ENCODE data around the gene BCL3.
"Not testable (repeated sequence)": the region's sequence is repeated elsewhere in the genome, so short reads cannot be mapped to it uniquely, and the experiment has no call there.

The BCL3 gene

DNA sequence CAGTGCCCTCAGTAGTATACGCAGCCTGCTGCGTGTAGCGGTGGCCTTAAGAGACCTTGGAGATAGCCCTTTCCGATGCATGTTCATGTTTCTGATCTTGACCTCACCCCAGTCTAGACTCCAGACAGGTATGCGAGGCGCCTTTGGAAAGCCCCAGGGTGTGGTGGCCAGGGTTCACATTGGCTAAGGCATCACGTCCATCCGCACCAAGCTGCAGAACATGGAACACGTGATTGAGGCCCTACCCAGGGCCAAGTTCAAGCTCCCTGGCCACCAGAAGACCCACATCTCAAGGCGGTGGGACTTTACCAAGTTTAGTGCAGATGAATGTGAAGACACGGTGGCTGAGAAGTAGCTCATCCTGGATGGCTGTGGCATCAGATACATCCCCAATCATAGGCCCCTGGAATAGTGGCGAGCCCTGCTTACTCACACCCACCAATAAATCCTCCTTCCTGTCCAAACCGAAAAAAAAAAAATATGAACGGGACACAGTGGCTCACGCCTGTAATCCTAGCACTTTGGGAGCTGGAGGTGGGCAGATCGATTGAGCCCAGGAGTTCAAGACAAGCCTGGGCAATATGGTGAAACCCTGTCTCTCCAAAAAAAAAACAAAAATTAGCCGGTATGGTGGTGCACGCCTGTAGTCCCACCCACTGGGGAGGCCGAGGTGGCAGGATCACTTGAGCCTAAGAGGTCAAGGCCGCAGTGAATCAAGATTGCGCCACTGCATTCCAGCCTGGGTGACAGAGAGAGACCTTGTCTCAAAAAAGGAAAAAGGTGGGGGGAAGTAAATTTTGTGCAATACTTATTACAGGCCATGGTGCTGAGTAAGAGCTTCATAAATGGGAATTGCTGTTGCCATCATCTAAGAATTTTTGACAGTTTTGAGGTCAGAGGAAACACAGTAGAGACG, 16.8 kb downstream of the BCL3 start:
- DNase-seq (no peak), ATAC-seq (replicated peaks) (no peak)
- Mint-ChIP-seq H3K36me3 (ENCODE audit: insufficient read depth) (peaks cover 17% of the 10 kb centered on the region), H3K4me1 (ENCODE audit: low read depth in 2 of 2) (peaks cover 11 to 17% of the 10 kb centered on the region in 2 donors), H3K27me3 (no peaks in the 10 kb centered on the region), H3K9me3 (no peaks in the 10 kb centered on the region), H3K27ac (no peak overlapping the region), H3K4me3 (no peak overlapping the region)

DNA sequence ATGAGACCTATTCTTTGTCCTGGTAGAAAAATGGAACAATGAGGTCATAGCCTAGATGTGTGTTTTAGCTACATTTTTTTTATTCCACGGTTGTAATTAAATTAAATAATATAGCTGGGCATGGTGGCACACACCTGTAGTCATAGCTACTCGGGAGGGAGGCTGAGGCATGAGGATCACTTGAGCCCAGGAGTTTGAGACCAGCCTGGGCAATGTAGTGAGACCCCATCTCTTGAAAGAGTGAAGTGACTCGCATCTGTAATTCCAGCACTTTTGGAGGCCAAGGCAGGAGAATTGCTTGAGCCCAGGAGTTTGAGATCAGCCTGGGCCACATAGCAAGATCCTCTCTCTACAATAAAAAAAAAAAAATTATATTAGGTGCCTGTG, 17.4 kb downstream of the BCL3 start:
- Mint-ChIP-seq H3K27ac (no peak overlapping the region), H3K9me3 (no peaks in the 10 kb centered on the region), H3K4me3 (no peak overlapping the region), H3K36me3 (ENCODE audit: insufficient read depth) (peaks cover 15% of the 10 kb centered on the region), H3K27me3 (no peaks in the 10 kb centered on the region), H3K4me1 (ENCODE audit: low read depth in 2 of 2) (peaks cover 11 to 17% of the 10 kb centered on the region in 2 donors)
- no peak for ATAC-seq (replicated peaks)
- no peak for DNase-seq

DNA sequence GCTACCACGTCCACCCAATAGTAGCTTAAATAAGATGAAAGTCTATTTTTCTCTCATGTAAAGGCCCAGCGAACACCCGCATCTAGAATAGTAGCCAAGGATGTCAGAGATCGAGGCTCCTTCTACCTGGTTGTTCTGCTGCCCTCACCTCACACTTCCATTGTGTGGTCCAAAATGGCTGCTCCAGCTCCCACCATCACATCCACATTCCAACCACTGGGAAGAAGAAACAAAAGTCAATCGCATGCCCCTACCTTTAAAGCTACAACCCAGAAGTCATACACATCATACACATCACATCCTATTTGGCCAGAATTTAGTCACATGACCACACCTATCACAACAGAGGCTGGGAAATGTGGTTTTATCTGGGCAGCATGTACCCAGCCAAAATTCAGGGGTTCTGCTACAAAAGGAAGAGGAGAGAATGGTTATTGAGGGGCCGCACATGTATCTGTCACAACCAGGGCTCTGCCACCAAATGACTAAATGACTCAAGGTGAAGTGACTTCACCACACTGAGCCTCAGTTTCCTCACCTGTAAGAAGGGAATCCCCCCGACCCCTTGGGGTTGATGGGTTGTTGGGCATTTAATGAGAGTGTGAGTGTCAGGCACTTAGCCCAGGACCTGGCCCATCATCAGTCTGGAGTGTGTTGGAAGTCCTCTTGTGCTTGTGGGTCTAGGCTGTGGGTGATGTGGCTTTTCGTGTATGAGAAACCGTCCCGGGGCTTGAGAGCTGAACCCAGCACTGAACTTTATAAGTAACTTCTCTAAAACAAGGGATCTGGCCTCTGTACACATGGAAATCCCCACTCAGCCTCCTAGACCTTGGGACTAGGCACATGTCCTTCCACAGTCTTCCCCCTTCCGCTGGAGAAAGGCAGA, 19.0 kb downstream of the BCL3 start:
- DNase-seq (no peak), ATAC-seq (replicated peaks) (no peak)
- Mint-ChIP-seq H3K36me3 (ENCODE audit: insufficient read depth) (peaks cover 12% of the 10 kb centered on the region), H3K4me1 (ENCODE audit: low read depth in 2 of 2) (peaks cover 11 to 14% of the 10 kb centered on the region in 2 donors), H3K4me3 (no peak overlapping the region), H3K27me3 (no peaks in the 10 kb centered on the region), H3K27ac (peak overlapping the region in 1 of 2 donors; percentile 41), H3K9me3 (no peaks in the 10 kb centered on the region)

DNA sequence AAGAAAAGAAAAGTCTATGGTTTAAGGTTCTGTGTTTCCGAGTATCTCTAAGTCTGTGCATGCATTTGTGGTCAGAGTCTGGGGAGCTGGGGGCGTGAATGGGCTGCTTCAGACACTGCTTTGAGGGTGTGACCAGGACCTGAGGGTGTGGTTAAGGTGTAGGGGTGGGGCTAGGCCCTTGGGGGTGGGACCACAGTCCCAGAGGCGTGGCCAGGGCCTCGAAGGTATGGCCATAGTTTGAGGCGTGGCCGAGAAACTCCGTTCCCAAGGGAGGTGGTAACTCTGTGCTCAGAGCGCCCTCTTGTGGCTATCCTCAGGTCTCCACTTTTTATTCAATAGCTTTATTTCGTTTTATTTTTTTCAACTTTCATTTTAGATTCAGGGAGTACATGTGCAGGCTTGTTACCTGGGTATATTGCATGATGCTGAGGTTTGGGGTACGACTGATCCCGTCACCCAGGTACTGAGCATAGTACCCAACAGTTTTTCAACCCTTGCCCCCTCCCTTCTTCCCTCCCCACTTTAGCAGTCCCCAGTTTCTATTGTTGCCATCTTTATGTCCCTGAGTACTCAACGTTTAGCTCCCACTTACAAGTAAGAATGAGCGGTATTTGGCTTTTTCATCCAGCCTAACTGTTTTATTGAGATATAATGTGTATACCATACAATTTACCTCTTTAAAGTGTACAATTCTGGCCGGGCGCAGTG, 22.2 kb downstream of the BCL3 start:
- Mint-ChIP-seq H3K4me1 (ENCODE audit: low read depth in 2 of 2) (peaks cover 9 to 14% of the 10 kb centered on the region in 2 donors), H3K36me3 (ENCODE audit: insufficient read depth) (peaks cover 12% of the 10 kb centered on the region), H3K4me3 (peak overlapping the region; percentile 45 to 63), H3K27me3 (no peaks in the 10 kb centered on the region), H3K27ac (peak overlapping the region; percentile 53 to 90), H3K9me3 (no peaks in the 10 kb centered on the region)
- DNase-seq (peak; percentile 97 to 98 (median 98)), ATAC-seq (replicated peaks) (peak; percentile 96)

DNA sequence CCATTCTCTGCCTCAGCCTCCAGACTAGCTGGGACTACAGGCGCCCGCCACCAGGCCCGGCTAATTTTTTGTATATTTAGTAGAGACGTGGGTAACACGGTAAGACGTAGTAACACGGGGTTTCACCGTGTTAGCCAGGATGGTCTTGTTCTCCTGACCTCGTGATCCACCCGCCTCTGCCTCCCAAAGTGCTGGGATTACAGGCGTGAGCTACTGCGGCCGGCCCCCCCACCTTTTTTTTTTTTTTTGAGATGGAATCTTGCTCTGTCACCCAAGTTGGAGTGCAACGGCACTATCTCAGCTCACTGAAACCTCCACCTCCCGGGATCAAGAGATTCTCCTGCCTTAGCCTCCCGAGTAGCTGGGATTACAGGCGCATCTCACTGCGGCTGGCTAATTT, 23.6 kb downstream of the BCL3 start:
- H3K9me3 Mint-ChIP-seq; H3K27ac Mint-ChIP-seq; ATAC-seq (replicated peaks); H3K36me3 Mint-ChIP-seq (ENCODE audit: insufficient read depth); DNase-seq; H3K27me3 Mint-ChIP-seq; H3K4me3 Mint-ChIP-seq: not testable (repeated sequence)
- H3K4me1 Mint-ChIP-seq (ENCODE audit: low read depth in 2 of 2), result peaks cover 9 to 14% of the 10 kb centered on the region in 2 donors

DNA sequence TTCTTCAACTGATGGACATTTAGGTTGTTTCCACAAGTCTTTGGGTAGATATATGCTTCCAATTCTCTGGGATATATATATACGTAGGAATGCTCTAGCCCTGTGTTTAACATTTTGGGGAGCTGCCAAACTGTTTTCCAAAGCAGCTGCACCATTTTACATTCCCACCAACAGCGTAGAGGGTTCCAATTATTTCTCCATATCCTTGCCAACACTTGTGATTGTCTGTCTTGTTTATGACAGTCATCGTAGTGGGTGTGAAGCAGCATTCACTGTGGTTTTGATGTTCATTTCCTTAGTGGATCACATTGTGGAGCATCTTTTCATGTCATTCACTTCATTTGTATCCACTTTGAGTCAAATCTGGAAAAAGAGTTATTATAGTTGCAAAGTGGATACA, 24.5 kb downstream of the BCL3 start:
- no peak overlapping the region for H3K4me3 Mint-ChIP-seq
- no peaks in the 10 kb centered on the region for H3K27me3 Mint-ChIP-seq
- H3K36me3 Mint-ChIP-seq (ENCODE audit: insufficient read depth), result peaks cover 8% of the 10 kb centered on the region
- H3K27ac Mint-ChIP-seq, result no peak overlapping the region
- peaks cover 9 to 14% of the 10 kb centered on the region in 2 donors for H3K4me1 Mint-ChIP-seq (ENCODE audit: low read depth in 2 of 2)
- ATAC-seq (replicated peaks) (no peak), DNase-seq (no peak)
- no peaks in the 10 kb centered on the region for H3K9me3 Mint-ChIP-seq

DNA sequence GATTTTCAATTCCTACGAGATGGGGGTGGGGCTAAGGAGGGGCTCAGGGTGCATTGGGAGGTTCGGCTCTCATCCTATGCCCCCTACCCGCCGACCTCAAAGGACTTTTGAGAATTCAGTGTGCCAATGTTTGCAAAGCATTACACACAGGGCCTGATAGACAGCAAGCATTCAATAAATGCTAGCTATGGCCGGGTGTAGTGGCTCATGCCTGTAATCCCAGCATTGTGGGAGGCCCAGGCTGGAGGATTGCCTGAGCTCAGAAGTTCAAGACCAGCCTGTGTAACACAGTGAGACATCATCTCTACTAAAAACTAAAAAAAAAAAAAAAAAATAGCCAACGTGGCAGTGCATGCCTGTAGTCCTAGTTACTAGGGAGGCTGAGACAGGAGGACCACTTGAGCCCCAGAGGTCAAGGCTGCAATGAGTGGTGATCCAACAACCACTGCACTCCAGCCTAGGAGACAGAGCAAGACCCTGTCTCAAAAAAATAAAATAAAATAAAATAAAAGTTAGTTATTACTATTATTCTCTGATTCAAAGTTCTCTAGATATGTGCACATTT, 27.2 kb downstream of the BCL3 start:
- DNase-seq, result no peak
- Mint-ChIP-seq H3K36me3 (ENCODE audit: insufficient read depth) (no peaks in the 10 kb centered on the region), H3K27me3 (peaks cover 0 to 6% of the 10 kb centered on the region in 2 donors), H3K27ac (no peak overlapping the region), H3K4me3 (no peak overlapping the region), H3K4me1 (ENCODE audit: low read depth in 2 of 2) (peaks cover 0 to 2% of the 10 kb centered on the region in 2 donors), H3K9me3 (no peaks in the 10 kb centered on the region)
- no peak for ATAC-seq (replicated peaks)

DNA sequence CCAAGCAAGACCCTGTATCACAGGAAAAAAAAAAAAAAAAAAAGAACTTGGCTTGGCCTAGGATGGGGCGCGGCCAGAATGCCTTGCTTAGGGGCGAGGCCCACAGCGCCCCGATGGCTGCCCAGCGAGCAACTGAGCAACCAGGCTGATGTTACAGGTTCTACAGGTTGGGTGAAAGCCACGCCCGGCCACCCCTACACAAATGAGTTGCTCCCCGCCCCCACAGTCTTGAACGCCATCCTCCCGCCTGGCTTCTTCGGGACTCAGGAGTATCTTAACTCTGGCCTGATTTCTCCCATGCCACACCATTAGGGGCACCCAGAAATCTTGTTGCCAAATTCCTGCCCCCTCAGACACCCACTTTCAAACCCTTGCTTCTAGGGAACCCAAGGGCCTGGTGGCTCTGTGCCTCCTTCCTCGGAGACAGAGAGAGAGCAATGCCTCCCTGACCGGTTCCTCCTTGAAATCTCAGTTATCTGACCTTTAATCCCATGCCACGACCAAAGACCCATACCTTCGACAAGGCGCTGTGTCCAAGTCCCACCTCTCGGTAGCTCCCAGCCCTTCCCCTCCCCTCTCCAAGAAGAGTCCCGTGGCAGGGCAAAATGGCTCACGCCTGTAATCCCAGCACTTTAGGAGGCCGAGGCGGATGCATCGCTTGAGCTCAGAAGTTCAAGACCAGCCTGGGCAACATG, 28.0 kb downstream of the BCL3 start:
- Mint-ChIP-seq H3K36me3 (ENCODE audit: insufficient read depth) (no peaks in the 10 kb centered on the region), H3K27me3 (peaks cover 0 to 6% of the 10 kb centered on the region in 2 donors), H3K4me3 (no peak overlapping the region), H3K9me3 (no peaks in the 10 kb centered on the region), H3K4me1 (ENCODE audit: low read depth in 2 of 2) (no peaks in the 10 kb centered on the region), H3K27ac (no peak overlapping the region)
- no peak for ATAC-seq (replicated peaks)
- DNase-seq, result no peak

DNA sequence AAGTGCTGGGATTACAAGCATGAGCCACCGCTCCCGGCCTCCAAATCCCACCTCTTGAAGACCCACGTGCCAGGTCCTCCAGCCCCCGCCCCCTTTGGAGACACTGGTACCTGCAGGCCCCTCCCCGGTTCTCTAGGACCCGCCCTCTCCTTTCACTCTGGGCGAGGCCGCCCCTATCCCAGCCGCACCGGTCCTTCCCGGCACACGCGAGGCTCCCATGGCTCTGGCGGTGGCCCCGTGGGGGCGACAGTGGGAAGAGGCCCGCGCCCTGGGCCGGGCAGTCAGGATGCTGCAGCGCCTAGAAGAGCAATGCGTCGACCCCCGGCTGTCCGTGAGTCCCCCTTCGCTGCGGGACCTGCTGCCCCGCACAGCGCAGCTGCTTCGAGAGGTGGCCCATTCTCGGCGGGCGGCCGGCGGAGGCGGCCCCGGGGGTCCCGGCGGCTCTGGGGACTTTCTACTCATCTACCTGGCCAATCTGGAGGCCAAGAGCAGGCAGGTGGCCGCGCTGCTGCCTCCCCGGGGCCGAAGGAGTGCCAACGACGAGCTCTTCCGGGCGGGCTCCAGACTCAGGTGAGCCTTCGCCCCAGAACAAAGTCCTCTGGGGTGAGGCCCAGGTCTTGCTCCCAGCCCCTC, 29.3 kb downstream of the BCL3 start, which contains the start of gene CBLC:
Gene CBLC, plus strand, starts transcription at position 176 of the 633 bp plus-strand sequence. Its CDS starts 42 bp downstream, at position 218.
- Mint-ChIP-seq H3K27me3 (peaks cover 0 to 6% of the 10 kb centered on the region in 2 donors), H3K27ac (no peak within 1 kb of the TSS)
- ATAC-seq (replicated peaks), result no peak

DNA sequence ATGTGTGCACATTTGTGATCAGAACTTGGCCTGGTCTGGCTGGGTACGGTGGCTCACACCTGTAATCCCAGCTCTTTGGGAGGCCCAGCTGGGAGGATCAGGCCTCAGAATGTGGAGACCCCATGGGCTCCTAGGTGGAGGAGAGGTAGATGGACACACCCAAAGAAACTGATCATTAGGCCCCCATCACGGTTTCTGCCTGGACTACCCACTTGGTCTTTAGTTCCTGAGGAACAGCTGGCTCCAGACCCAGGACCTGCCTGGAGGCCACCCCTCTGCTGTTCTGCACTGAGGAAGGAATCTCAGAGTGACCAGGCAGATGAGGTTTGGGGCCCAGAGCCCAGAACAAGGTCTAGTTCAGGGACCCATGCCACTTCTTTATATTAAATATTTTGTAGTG, 30.6 kb downstream of the BCL3 start:
- Mint-ChIP-seq H3K9me3 (no peaks in the 10 kb centered on the region), H3K4me1 (ENCODE audit: low read depth in 2 of 2) (peaks cover under 1% of the 10 kb centered on the region in 2 donors), H3K4me3 (no peak overlapping the region), H3K27me3 (peaks cover 2 to 11% of the 10 kb centered on the region in 2 donors), H3K27ac (no peak overlapping the region), H3K36me3 (ENCODE audit: insufficient read depth) (no peaks in the 10 kb centered on the region)
- no peak for ATAC-seq (replicated peaks)
- no peak for DNase-seq

More for the DNA sequence above, 29.3 kb downstream of the BCL3 start, which contains the start of gene CBLC:
- Mint-ChIP-seq H3K9me3 (no peaks in the 10 kb centered on the region), H3K36me3 (ENCODE audit: insufficient read depth) (no peaks in the 10 kb centered on the region), H3K4me1 (ENCODE audit: low read depth in 2 of 2) (no peaks in the 10 kb centered on the region), H3K4me3 (no peak within 1 kb of the TSS)
- no peak for DNase-seq

DNA sequence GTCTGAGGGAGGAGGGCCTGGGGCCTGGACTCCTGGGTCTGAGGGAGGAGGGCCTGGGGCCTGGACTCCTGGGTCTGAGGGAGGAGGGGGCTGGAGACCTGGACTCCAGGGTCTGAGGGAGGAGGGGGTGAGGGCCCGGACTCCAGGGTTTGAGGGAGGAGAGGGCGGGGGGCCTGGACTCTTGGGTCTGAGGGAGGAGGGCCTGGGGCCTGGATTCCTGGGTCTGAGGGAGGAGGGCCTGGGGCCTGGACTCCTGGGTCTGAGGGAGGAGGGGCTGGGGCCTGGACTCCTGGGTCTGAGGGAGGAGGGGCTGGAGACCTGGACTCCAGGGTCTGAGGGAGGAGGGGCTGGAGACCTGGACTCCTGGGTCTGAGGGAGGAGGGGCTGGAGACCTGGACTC, 33.2 kb downstream of the BCL3 start:
- not testable (repeated sequence) for H3K36me3 Mint-ChIP-seq (ENCODE audit: insufficient read depth); H3K9me3 Mint-ChIP-seq; H3K4me1 Mint-ChIP-seq (ENCODE audit: low read depth in 2 of 2); H3K27ac Mint-ChIP-seq; DNase-seq; ATAC-seq (replicated peaks); H3K4me3 Mint-ChIP-seq
- H3K27me3 Mint-ChIP-seq, result peaks cover 6 to 15% of the 10 kb centered on the region in 2 donors

DNA sequence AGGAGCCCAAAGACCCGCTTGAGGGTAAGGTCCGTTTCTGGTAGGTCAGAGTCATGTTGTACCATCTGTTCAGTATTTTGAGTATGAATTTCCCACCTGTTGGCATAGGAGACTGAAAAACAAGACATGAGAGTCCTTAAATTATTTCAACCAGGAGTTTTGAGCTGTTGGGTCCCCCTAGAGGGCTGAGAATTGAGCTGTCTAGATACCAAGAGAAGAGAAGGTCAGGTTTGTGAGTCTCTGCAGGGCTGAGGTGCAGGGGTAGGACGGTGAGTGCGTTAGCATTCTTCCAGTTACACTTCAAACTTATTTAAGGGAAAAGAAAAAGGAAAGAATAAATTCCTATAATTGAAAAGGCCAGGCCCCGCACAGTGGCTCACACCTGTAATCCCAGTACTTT, 34.2 kb downstream of the BCL3 start:
- DNase-seq, result no peak
- no peak overlapping the region for H3K27ac Mint-ChIP-seq
- peaks cover 6 to 15% of the 10 kb centered on the region in 2 donors for H3K27me3 Mint-ChIP-seq
- H3K4me3 Mint-ChIP-seq, result no peak overlapping the region
- no peak for ATAC-seq (replicated peaks)
- peaks cover 6 to 7% of the 10 kb centered on the region in 2 donors for H3K4me1 Mint-ChIP-seq (ENCODE audit: low read depth in 2 of 2)
- H3K9me3 Mint-ChIP-seq, result no peaks in the 10 kb centered on the region
- H3K36me3 Mint-ChIP-seq (ENCODE audit: insufficient read depth), result no peaks in the 10 kb centered on the region

Measured in effector memory CD8-positive, alpha-beta T cell (primary cell).